Measurements from ENCODE around the gene RALGDS.

RALGDS gene

GRCh38 chr9:133090752-133091385 is 30.2 kb downstream of the RALGDS start:
- no peak for TF ChIP-seq CTCF (IDR thresholded peaks at IDR 0.05; ENCODE audit: low read depth, low read length, missing control alignments)
- in situ Hi-C loops (cut with HindIII; ENCODE audit: low pct_ligation_motif_present, low sequenced_read_pairs): no loop called here
- Histone ChIP-seq H3K36me3 (replicated peaks) (no peaks in the 10 kb centered on the region), H3K27me3 (replicated peaks) (no peaks in the 10 kb centered on the region), H3K4me3 (ENCODE audit: low read depth, low read length) (no peak overlapping the region), H3K27ac (no peak overlapping the region)
- no peak for DNase-seq

GRCh38 chr9:133090187-133090586 is 30.9 kb downstream of the RALGDS start:
- in situ Hi-C loops (cut with HindIII; ENCODE audit: low pct_ligation_motif_present, low sequenced_read_pairs): no loop called here
- Histone ChIP-seq H3K27me3 (replicated peaks) (no peaks in the 10 kb centered on the region), H3K36me3 (replicated peaks) (no peaks in the 10 kb centered on the region), H3K27ac (no peak overlapping the region), H3K4me3 (ENCODE audit: low read depth, low read length) (no peak overlapping the region)
- DNase-seq: no peak
- no peak for TF ChIP-seq CTCF (IDR thresholded peaks at IDR 0.05; ENCODE audit: low read depth, low read length, missing control alignments)

- DNase-seq: no peak
- no peak overlapping the region for H3K27ac ChIP-seq
- H3K36me3 ChIP-seq (replicated peaks): no peaks in the 10 kb centered on the region
- in situ Hi-C loops (cut with HindIII; ENCODE audit: low pct_ligation_motif_present, low sequenced_read_pairs): no loop called here
- H3K4me3 ChIP-seq (ENCODE audit: low read depth, low read length): no peak overlapping the region
- no peak for TF ChIP-seq CTCF (IDR thresholded peaks at IDR 0.05; ENCODE audit: low read depth, low read length, missing control alignments)
- H3K27me3 ChIP-seq (replicated peaks): no peaks in the 10 kb centered on the region
Measured at GRCh38 chr9:133089271-133089671, 31.8 kb downstream of the RALGDS start.

- in situ Hi-C loops (cut with HindIII; ENCODE audit: low pct_ligation_motif_present, low sequenced_read_pairs): no loop called here
- Histone ChIP-seq H3K27me3 (replicated peaks) (no peaks in the 10 kb centered on the region), H3K36me3 (replicated peaks) (no peaks in the 10 kb centered on the region), H3K4me3 (ENCODE audit: low read depth, low read length) (no peak overlapping the region), H3K27ac (no peak overlapping the region)
- DNase-seq: no peak
- TF ChIP-seq CTCF (IDR thresholded peaks at IDR 0.05; ENCODE audit: low read depth, low read length, missing control alignments): no peak
Measured at GRCh38 chr9:133088756-133089155, 32.3 kb downstream of the RALGDS start.

GRCh38 chr9:133088146-133088750 is 32.8 kb downstream of the RALGDS start:
- in situ Hi-C loops (cut with HindIII; ENCODE audit: low pct_ligation_motif_present, low sequenced_read_pairs): no loop called here
- Histone ChIP-seq H3K27ac (no peak overlapping the region), H3K4me3 (ENCODE audit: low read depth, low read length) (no peak overlapping the region), H3K36me3 (replicated peaks) (no peaks in the 10 kb centered on the region), H3K27me3 (replicated peaks) (no peaks in the 10 kb centered on the region)
- no peak for DNase-seq
- TF ChIP-seq CTCF (IDR thresholded peaks at IDR 0.05; ENCODE audit: low read depth, low read length, missing control alignments): no peak
